ENCODE measurements around the gene NUDT5.

NUDT5 gene

GRCh38 chr10:12214763-12215218 lies 19.1 kb upstream of the NUDT5 start:
- Mint-ChIP-seq H3K4me3 (peak overlapping the region; percentile 75), H3K36me3 (peaks cover 10% of the 10 kb centered on the region), H3K27ac (peak overlapping the region; percentile 73), H3K4me1 (ENCODE audit: low read depth) (peaks cover 20% of the 10 kb centered on the region), H3K9me3 (ENCODE audit: low read depth) (no peaks in the 10 kb centered on the region), H3K27me3 (no peaks in the 10 kb centered on the region)

- Mint-ChIP-seq H3K27me3 (no peaks in the 10 kb centered on the region), H3K27ac (peak overlapping the region; percentile 10), H3K4me3 (no peak overlapping the region), H3K9me3 (ENCODE audit: low read depth) (no peaks in the 10 kb centered on the region), H3K36me3 (peaks cover 10% of the 10 kb centered on the region), H3K4me1 (ENCODE audit: low read depth) (peaks cover 22% of the 10 kb centered on the region)
Observed at GRCh38 chr10:12214093-12214492, 18.4 kb upstream of the NUDT5 start.

- no peak overlapping the region for H3K4me3 Mint-ChIP-seq
Observed at GRCh38 chr10:12213621-12214020, 17.9 kb upstream of the NUDT5 start.

GRCh38 chr10:12212454-12212853 lies 16.8 kb upstream of the NUDT5 start:
- no peak overlapping the region for H3K27ac Mint-ChIP-seq
- peaks cover 10% of the 10 kb centered on the region for H3K36me3 Mint-ChIP-seq
- no peaks in the 10 kb centered on the region for H3K27me3 Mint-ChIP-seq
- H3K4me1 Mint-ChIP-seq (ENCODE audit: low read depth), result peaks cover 30% of the 10 kb centered on the region
- no peaks in the 10 kb centered on the region for H3K9me3 Mint-ChIP-seq (ENCODE audit: low read depth)
- no peak overlapping the region for H3K4me3 Mint-ChIP-seq

More at GRCh38 chr10:12213621-12214020, 17.9 kb upstream of the NUDT5 start:
- H3K4me1 Mint-ChIP-seq (ENCODE audit: low read depth), result peaks cover 25% of the 10 kb centered on the region
- no peaks in the 10 kb centered on the region for H3K27me3 Mint-ChIP-seq
- H3K27ac Mint-ChIP-seq, result peak overlapping the region; percentile 10
- H3K36me3 Mint-ChIP-seq, result peaks cover 9% of the 10 kb centered on the region
- no peaks in the 10 kb centered on the region for H3K9me3 Mint-ChIP-seq (ENCODE audit: low read depth)

- Mint-ChIP-seq H3K27ac (peak overlapping the region; percentile 43), H3K4me1 (ENCODE audit: low read depth) (peaks cover 25% of the 10 kb centered on the region), H3K4me3 (no peak overlapping the region), H3K27me3 (no peaks in the 10 kb centered on the region), H3K36me3 (peaks cover 9% of the 10 kb centered on the region), H3K9me3 (ENCODE audit: low read depth) (no peaks in the 10 kb centered on the region)
Observed at GRCh38 chr10:12208460-12208859, 12.8 kb upstream of the NUDT5 start.

GRCh38 chr10:12207114-12207513 lies 11.4 kb upstream of the NUDT5 start:
- Mint-ChIP-seq H3K9me3 (ENCODE audit: low read depth) (no peaks in the 10 kb centered on the region), H3K36me3 (peaks cover 8% of the 10 kb centered on the region), H3K4me1 (ENCODE audit: low read depth) (peaks cover 34% of the 10 kb centered on the region), H3K27me3 (no peaks in the 10 kb centered on the region), H3K4me3 (no peak overlapping the region), H3K27ac (no peak overlapping the region)

GRCh38 chr10:12205082-12205481 lies 9.4 kb upstream of the NUDT5 start:
- Mint-ChIP-seq H3K9me3 (ENCODE audit: low read depth) (no peaks in the 10 kb centered on the region), H3K27ac (no peak overlapping the region), H3K36me3 (peaks cover 15% of the 10 kb centered on the region), H3K27me3 (no peaks in the 10 kb centered on the region), H3K4me3 (no peak overlapping the region), H3K4me1 (ENCODE audit: low read depth) (peaks cover 46% of the 10 kb centered on the region)

GRCh38 chr10:12202226-12202625 lies 6.5 kb upstream of the NUDT5 start:
- H3K9me3 Mint-ChIP-seq (ENCODE audit: low read depth), result no peaks in the 10 kb centered on the region

GRCh38 chr10:12201543-12201942 lies 5.9 kb upstream of the NUDT5 start:
- Mint-ChIP-seq H3K4me1 (ENCODE audit: low read depth) (peaks cover 55% of the 10 kb centered on the region), H3K27ac (peak overlapping the region; percentile 43), H3K4me3 (peak overlapping the region; percentile 21), H3K27me3 (no peaks in the 10 kb centered on the region), H3K9me3 (ENCODE audit: low read depth) (no peaks in the 10 kb centered on the region), H3K36me3 (peaks cover 23% of the 10 kb centered on the region)

More at GRCh38 chr10:12202226-12202625, 6.5 kb upstream of the NUDT5 start:
- Mint-ChIP-seq H3K27ac (no peak overlapping the region), H3K4me1 (ENCODE audit: low read depth) (peaks cover 54% of the 10 kb centered on the region), H3K4me3 (no peak overlapping the region), H3K27me3 (no peaks in the 10 kb centered on the region), H3K36me3 (peaks cover 20% of the 10 kb centered on the region)

GRCh38 chr10:12200850-12201249 lies 5.2 kb upstream of the NUDT5 start:
- no peak overlapping the region for H3K27ac Mint-ChIP-seq
- peaks cover 23% of the 10 kb centered on the region for H3K36me3 Mint-ChIP-seq
- no peaks in the 10 kb centered on the region for H3K27me3 Mint-ChIP-seq
- no peaks in the 10 kb centered on the region for H3K9me3 Mint-ChIP-seq (ENCODE audit: low read depth)
- H3K4me1 Mint-ChIP-seq (ENCODE audit: low read depth), result peaks cover 58% of the 10 kb centered on the region
- H3K4me3 Mint-ChIP-seq, result peak overlapping the region; percentile 21

GRCh38 chr10:12198156-12198555 lies 2.5 kb upstream of the NUDT5 start:
- peak overlapping the region; percentile 70 for H3K4me3 Mint-ChIP-seq
- H3K4me1 Mint-ChIP-seq (ENCODE audit: low read depth), result peaks cover 62% of the 10 kb centered on the region
- H3K27ac Mint-ChIP-seq, result no peak overlapping the region
- H3K36me3 Mint-ChIP-seq, result peaks cover 20% of the 10 kb centered on the region
- no peaks in the 10 kb centered on the region for H3K27me3 Mint-ChIP-seq
- H3K9me3 Mint-ChIP-seq (ENCODE audit: low read depth), result no peaks in the 10 kb centered on the region

- peaks cover 60% of the 10 kb centered on the region for H3K4me1 Mint-ChIP-seq (ENCODE audit: low read depth)
- peaks cover 22% of the 10 kb centered on the region for H3K36me3 Mint-ChIP-seq
- no peaks in the 10 kb centered on the region for H3K9me3 Mint-ChIP-seq (ENCODE audit: low read depth)
Observed at GRCh38 chr10:12196531-12197211, 980 bp upstream of the NUDT5 start.

GRCh38 chr10:12195281-12195602 lies 449 bp downstream of the NUDT5 start:
- H3K36me3 Mint-ChIP-seq, result peaks cover 14% of the 10 kb centered on the region
- H3K4me1 Mint-ChIP-seq (ENCODE audit: low read depth), result peaks cover 60% of the 10 kb centered on the region
- no peaks in the 10 kb centered on the region for H3K9me3 Mint-ChIP-seq (ENCODE audit: low read depth)

More at GRCh38 chr10:12196531-12197211, 980 bp upstream of the NUDT5 start:
- Mint-ChIP-seq H3K27ac (peak overlapping the region; percentile 99), H3K4me3 (peak overlapping the region; percentile 100), H3K27me3 (no peaks in the 10 kb centered on the region)

GRCh38 chr10:12194752-12195271 lies 879 bp downstream of the NUDT5 start:
- Mint-ChIP-seq H3K9me3 (ENCODE audit: low read depth) (no peaks in the 10 kb centered on the region), H3K4me3 (peak overlapping the region; percentile 100), H3K36me3 (peaks cover 14% of the 10 kb centered on the region), H3K27me3 (no peaks in the 10 kb centered on the region), H3K27ac (peak overlapping the region; percentile 99), H3K4me1 (ENCODE audit: low read depth) (peaks cover 62% of the 10 kb centered on the region)

More at GRCh38 chr10:12195281-12195602, 449 bp downstream of the NUDT5 start:
- peak overlapping the region; percentile 100 for H3K4me3 Mint-ChIP-seq
- peak overlapping the region; percentile 99 for H3K27ac Mint-ChIP-seq
- H3K27me3 Mint-ChIP-seq, result no peaks in the 10 kb centered on the region

GRCh38 chr10:12193193-12193592 lies 2.5 kb downstream of the NUDT5 start:
- Mint-ChIP-seq H3K27ac (no peak overlapping the region), H3K36me3 (peaks cover 7% of the 10 kb centered on the region), H3K9me3 (ENCODE audit: low read depth) (no peaks in the 10 kb centered on the region), H3K4me3 (peak overlapping the region; percentile 71), H3K27me3 (no peaks in the 10 kb centered on the region), H3K4me1 (ENCODE audit: low read depth) (peaks cover 50% of the 10 kb centered on the region)

GRCh38 chr10:12191715-12192114 lies 4.0 kb downstream of the NUDT5 start:
- Mint-ChIP-seq H3K9me3 (ENCODE audit: low read depth) (no peaks in the 10 kb centered on the region), H3K36me3 (peaks cover 5% of the 10 kb centered on the region), H3K4me1 (ENCODE audit: low read depth) (peaks cover 49% of the 10 kb centered on the region), H3K27ac (no peak overlapping the region), H3K4me3 (peak overlapping the region; percentile 27), H3K27me3 (no peaks in the 10 kb centered on the region)
